ENCODE data around the gene EXOSC5.
"Not testable (repeated sequence)": the region's sequence is repeated elsewhere in the genome, so short reads cannot be mapped to it uniquely, and the experiment has no call there.

Gene EXOSC5

DNA sequence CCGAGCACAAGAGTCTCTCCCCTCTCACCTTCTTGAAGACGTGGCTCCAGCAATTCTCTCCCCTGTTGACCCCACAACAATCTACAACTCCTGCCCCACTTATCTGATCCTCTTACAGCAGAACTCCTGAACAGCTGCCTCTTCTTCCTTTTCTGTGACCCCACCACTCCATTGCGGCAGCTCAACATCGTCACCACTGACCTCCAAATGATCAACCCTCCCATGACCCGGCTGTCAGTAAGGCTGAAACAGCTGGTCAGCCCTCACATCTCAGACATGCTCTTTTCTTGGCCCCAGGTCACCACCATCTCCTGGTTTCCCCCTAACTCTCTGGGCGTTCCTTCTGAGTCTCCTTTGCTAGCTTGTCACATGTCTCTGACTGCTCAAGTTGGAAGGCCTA is 1.8 kb downstream of the EXOSC5 start:
- CTCF ChIA-PET: interaction anchor here (0.6 to 4.3 kb wide), 4 partner anchors 15 to 1488 kb away, joined by 3 to 12 read pairs (median 5); partner anchors contain the start of gene B9D2
- no peak for DNase-seq (ENCODE audit: extremely low spot score)
- POLR2A ChIA-PET: no interaction called here
- TF ChIP-seq, protein P1, sequence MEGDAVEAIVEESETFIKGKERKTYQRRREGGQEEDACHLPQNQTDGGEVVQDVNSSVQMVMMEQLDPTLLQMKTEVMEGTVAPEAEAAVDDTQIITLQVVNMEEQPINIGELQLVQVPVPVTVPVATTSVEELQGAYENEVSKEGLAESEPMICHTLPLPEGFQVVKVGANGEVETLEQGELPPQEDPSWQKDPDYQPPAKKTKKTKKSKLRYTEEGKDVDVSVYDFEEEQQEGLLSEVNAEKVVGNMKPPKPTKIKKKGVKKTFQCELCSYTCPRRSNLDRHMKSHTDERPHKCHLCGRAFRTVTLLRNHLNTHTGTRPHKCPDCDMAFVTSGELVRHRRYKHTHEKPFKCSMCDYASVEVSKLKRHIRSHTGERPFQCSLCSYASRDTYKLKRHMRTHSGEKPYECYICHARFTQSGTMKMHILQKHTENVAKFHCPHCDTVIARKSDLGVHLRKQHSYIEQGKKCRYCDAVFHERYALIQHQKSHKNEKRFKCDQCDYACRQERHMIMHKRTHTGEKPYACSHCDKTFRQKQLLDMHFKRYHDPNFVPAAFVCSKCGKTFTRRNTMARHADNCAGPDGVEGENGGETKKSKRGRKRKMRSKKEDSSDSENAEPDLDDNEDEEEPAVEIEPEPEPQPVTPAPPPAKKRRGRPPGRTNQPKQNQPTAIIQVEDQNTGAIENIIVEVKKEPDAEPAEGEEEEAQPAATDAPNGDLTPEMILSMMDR (IDR thresholded peaks at IDR 0.05; ENCODE audit: control extremely low read depth, extremely low read depth, low read depth, missing control alignments): no peak

DNA sequence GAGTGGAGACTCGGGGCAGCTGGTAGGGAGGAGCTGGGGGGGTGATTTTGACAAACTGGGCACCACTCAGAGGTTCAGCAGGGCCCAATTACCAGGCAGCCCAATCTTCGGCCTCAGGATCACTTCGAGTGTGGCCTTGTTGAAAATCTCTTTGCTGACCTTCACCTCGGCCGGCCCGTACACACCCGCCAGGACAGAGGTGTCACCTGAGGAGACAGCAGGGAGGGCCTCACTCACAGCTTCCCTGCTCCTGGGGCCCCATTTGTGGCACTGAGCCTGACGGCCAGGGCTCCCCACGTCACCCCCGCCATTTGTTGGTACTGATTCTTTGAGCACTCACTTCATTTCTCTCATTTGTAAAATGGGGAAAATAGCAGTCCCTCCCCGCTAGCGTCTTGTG is 4.4 kb downstream of the EXOSC5 start:
- no peak for DNase-seq (ENCODE audit: extremely low spot score)
- POLR2A ChIA-PET: no interaction called here
- CTCF ChIA-PET: interaction anchor here (1.0 to 4.3 kb wide), 3 partner anchors 12 to 56 kb away, joined by 3 to 12 read pairs (median 4); no protein-coding TSS in a partner anchor
- TF ChIP-seq, protein P1 (IDR thresholded peaks at IDR 0.05; ENCODE audit: control extremely low read depth, extremely low read depth, low read depth, missing control alignments): no peak

DNA sequence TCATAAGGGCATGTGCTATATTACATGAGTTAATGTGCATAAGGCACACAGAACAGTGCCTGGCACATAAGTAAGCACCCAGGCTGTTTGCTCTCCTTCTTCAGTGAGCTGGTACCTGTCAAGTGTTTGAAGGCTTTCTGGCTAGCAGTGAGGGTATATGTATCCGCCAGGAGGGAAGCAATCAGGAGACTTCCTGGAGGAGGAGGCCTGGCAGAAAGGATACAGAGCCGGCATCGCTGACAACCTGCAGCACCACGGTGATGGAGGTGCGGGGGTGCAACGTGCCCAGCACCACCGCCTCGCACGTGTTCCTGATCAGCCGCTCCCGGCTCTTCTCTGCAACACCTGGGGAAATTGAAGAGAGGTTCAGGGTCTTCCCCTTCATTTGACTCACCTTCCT is 5.5 kb downstream of the EXOSC5 start:
- TF ChIP-seq, protein P1 (IDR thresholded peaks at IDR 0.05; ENCODE audit: control extremely low read depth, extremely low read depth, low read depth, missing control alignments): no peak
- CTCF ChIA-PET: interaction anchor here (1.2 kb wide), 1 partner anchor 26 kb away, joined by 3 read pairs; no protein-coding TSS in a partner anchor
- POLR2A ChIA-PET: no interaction called here
- no peak for DNase-seq (ENCODE audit: extremely low spot score)

DNA sequence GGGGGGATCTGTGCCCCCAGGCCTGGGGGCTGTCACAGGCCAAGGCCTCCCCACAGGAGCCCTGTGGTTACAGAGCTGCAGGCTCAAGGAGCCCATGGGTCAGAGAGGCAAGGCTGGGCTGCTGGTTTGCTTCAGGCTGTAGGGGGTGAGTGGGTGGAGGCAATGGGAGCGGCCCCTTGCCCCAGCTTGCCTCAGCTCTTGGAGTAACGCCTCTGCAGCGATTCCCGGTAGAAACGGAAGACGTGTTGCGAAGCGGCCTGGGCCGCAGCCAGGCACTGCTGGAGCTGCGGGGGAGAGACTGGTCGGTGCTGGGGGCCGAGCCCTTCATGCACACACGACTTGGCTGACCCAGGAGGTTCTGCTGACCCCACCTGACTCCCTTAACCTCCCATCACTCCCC is 10.7 kb downstream of the EXOSC5 start:
- DNase-seq (ENCODE audit: extremely low spot score): no peak
- TF ChIP-seq, protein P1 (IDR thresholded peaks at IDR 0.05; ENCODE audit: control extremely low read depth, extremely low read depth, low read depth, missing control alignments): no peak
- CTCF ChIA-PET: interaction anchor here (1.0 to 1.9 kb wide), 4 partner anchors 18 to 184 kb away, joined by 3 to 7 read pairs (median 3); no protein-coding TSS in a partner anchor
- POLR2A ChIA-PET: no interaction called here

DNA sequence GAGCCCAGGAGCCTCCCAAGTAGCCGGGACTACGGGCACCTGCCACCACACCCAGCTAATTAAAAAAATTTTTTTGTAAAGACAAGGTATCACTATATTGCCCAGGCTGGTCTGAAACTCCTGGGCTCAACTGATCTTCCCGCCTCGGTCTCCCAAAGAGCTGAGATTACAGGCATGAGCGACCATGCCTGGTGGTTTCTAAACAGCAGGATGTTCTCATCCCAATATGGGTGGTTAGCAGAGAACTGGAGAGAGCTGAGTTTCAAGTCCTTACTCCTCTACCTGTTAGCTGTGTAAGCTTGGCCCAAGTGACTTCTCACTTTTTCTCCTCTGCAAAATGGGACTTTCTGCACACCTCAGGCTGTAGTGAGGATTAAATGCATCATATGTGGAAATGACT is 12.8 kb downstream of the EXOSC5 start:
- CTCF ChIA-PET: interaction anchor here (0.8 to 1.1 kb wide), 2 partner anchors 10 to 30 kb away, joined by 3 read pairs; no protein-coding TSS in a partner anchor
- POLR2A ChIA-PET: no interaction called here
- no peak for DNase-seq (ENCODE audit: extremely low spot score)
- TF ChIP-seq, protein P1 (IDR thresholded peaks at IDR 0.05; ENCODE audit: control extremely low read depth, extremely low read depth, low read depth, missing control alignments): no peak

DNA sequence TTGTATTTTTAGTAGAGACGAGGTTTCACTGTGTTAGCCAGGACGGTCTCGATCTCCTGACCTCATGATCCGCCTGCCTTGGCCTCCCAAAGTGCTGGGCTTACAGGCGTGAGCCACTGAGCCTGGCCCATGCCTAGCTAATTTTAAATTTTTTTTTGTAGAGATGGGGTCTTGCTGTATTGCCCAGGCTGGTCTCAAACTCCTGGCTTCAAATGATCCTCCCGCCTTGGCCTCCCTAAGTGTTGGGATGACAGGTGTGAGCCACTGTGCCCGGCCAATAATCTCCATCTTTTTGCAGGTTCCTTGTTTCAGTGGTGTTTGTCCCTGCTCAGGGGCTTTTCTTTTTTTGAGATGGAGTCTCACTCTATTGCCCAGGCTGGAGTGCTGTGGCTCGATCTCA is 15.6 kb downstream of the EXOSC5 start:
- ChIA-PET CTCF (interaction anchor here (1.2 to 2.8 kb wide), 2 partner anchors 13 to 18 kb away, joined by 5 to 12 read pairs; partner anchors contain the start of gene B9D2), POLR2A (interaction anchor here (0.5 to 0.6 kb wide), 3 partner anchors 13 to 79 kb away, joined by 4 to 5 read pairs (median 4); no protein-coding TSS in a partner anchor)
- not testable (repeated sequence) for DNase-seq (ENCODE audit: extremely low spot score)

DNA sequence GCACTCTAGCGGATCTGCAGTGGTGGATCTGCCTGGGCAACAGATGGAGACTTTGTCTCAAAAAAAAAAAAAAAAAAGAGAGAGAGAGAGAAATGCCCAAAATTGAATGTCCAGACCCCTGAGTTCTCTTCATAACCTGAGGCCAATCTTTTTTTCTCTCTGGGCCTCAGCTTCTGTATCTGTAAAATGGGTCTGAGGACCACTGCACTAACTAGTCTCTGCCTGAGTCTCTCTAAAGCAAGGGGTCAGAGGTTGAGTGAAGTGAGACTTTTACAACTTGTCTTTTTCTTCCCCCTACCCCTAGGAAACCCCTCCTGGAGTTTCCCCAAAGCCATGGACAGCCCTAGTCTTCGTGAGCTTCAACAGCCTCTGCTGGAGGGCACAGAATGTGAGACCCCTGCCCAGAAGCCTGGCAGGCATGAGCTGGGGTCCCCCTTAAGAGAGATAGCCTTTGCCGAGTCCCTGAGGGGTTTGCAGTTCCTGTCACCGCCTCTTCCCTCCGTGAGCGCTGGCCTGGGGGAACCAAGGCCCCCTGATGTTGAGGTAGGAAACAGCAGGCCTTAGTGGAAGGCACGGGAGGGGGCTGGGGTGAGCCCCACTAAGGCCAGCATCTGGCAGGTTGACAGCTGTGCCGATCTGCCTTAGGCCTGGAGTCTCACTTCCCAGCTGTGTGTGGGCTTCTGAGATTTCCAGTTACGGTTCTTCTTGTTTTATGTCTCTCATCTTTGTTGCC is 19.0 kb downstream of the EXOSC5 start:
- CTCF ChIA-PET: interaction anchor here (0.7 to 3.3 kb wide), 6 partner anchors 9 to 170 kb away, joined by 3 to 18 read pairs (median 4); partner anchors contain the start of gene B9D2

More for the DNA sequence above, 19.0 kb downstream of the EXOSC5 start:
- TF ChIP-seq, protein P1 (IDR thresholded peaks at IDR 0.05; ENCODE audit: control extremely low read depth, extremely low read depth, low read depth, missing control alignments): peak; percentile 30
- POLR2A ChIA-PET: no interaction called here
- DNase-seq (ENCODE audit: extremely low spot score): peak; percentile 74

Data from GM10248 (cell line).